GM12892 (cell line): ENCODE measurements around the gene TMCO5A.

ENCODE experiments used
- POLR2A ChIP-seq: IDR thresholded peaks from 2 replicates; pipeline ENCODE4 v1.6.1; 2011; ENCODE audit warnings: low read depth, low read length, control low read depth
- TAF1 ChIP-seq: IDR thresholded peaks from 2 replicates; pipeline ENCODE4 v1.6.1; 2011; ENCODE audit warnings: low read depth, mild to moderate bottlenecking, control low read depth, low read length, borderline replicate concordance

DNA sequence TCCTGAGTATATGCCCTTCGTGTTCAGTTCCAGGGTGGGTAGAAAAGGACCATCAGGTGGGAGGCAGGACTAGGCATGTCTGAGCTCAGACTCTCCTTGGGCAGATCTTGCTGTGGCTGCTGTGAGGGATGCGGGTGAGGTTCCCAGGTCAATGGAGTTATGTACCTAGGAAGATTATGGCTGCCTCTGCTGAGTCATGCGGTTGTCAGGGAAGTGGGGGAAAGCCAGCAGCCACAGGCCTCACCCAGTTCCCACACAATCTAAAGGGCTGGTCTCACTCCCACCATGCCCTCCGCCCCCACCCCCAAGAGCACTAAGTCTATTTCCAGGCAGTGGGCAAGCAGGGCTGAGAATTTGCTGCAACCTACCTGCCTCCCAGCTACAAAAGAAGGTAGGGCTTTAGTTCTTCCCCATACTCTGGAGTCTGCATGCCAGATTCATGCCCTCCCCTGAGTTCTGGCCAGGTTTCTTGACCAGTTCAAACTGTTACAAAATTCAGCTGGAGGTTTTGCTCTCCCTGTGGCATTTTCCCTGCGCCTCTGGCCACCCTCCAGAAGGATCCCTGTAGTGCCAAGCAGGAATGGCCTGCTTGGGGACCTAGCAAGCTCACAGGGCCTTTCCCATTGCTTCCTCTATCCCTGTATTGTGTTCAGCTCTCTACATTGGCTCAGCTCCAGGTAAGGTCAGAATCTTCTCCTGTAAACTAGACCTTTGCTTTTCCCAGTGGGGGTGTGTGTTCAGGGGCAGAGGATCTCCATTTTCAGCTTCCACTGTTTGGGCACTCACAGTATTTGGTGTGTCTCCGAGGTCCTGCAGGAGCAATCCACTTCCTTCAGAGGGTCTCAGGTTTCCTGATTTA lies 12.7 kb upstream of the TMCO5A start:
- TF ChIP-seq TAF1 (no peak), POLR2A (no peak)
